Activated CD4-positive, alpha-beta T cell treated with anti-CD3 and anti-CD28 coated beads, Interleukin-2, amount 10 ng/mL, durations not matched to agents 7 days and 5 days (primary cell): ENCODE results near the gene NUB1. TPM values are rescaled to one million over a fixed set of nuclear protein-coding genes. Genes with fewer than 3 reads are reported as not detected.

ENCODE experiments used
- CTCF ChIA-PET: fragments of 350-600 bp; sonication (Branson Sonifier 250); formaldehyde crosslinking; loops from one replicate; lab custom pipeline; 2021; ENCODE audit warnings: antibody characterized with exemption; lab: Charles Lee
- POLR2A ChIA-PET: fragments of 350-600 bp; sonication (Branson Sonifier 250); formaldehyde crosslinking; loops from one replicate; lab custom pipeline; 2021; ENCODE audit warnings: antibody characterized with exemption; lab: Charles Lee
- DNase-seq: peaks from one replicate; pipeline ENCODE4 v3.0.0-alpha.2; 2020
- H3K27ac Mint-ChIP-seq: one replicate; pipeline ENCODE4 v1.8.0; 2021; ENCODE audit warnings: mild to moderate bottlenecking, moderate library complexity, mixed read lengths
- H3K27me3 Mint-ChIP-seq: one replicate; pipeline ENCODE4 v1.8.0; 2021; ENCODE audit warnings: mixed read lengths
- H3K36me3 Mint-ChIP-seq: one replicate; pipeline ENCODE4 v1.8.0; 2021; ENCODE audit warnings: low read depth, mixed read lengths
- H3K4me1 Mint-ChIP-seq: one replicate; pipeline ENCODE4 v1.8.0; 2021; ENCODE audit warnings: mixed read lengths
- H3K4me3 Mint-ChIP-seq: one replicate; pipeline ENCODE4 v1.8.0; 2021; ENCODE audit warnings: mild to moderate bottlenecking, moderate library complexity, mixed read lengths
- H3K9me3 Mint-ChIP-seq: one replicate; pipeline ENCODE4 v1.8.0; 2021; ENCODE audit warnings: mixed read lengths
- total RNA-seq, 2 experiments: library from RNA; stranded (reverse); gene quantifications; one replicate each; pipeline ENCODE4 v1.2.3, GENCODE V29; 2021

The NUB1 gene
- total RNA-seq, 2 experiments from 2014 or later: 69.7 to 85.5 TPM

GRCh38 chr7:151389768-151390597 is 48.4 kb downstream of the NUB1 start:
- no peak for DNase-seq
- CTCF ChIA-PET: interaction anchor here (0.7 to 1.1 kb wide), 2 partner anchors 12 to 26 kb away, joined by 3 to 4 read pairs; no protein-coding TSS in a partner anchor
- Mint-ChIP-seq H3K36me3 (no peaks in the 10 kb centered on the region), H3K4me1 (no peaks in the 10 kb centered on the region), H3K27ac (no peak overlapping the region), H3K9me3 (no peaks in the 10 kb centered on the region), H3K4me3 (no peak overlapping the region), H3K27me3 (peaks cover under 1% of the 10 kb centered on the region)
- POLR2A ChIA-PET: no interaction called here

GRCh38 chr7:151390598-151391357 is 49.2 kb downstream of the NUB1 start:
- no peak for DNase-seq
- H3K9me3 Mint-ChIP-seq: no peaks in the 10 kb centered on the region
- H3K36me3 Mint-ChIP-seq: no peaks in the 10 kb centered on the region
- no peak overlapping the region for H3K27ac Mint-ChIP-seq
- ChIA-PET CTCF (interaction anchor here (0.7 kb wide), 1 partner anchor 12 kb away, joined by 3 read pairs; no protein-coding TSS in a partner anchor), POLR2A (no interaction called here)
- H3K4me1 Mint-ChIP-seq: no peaks in the 10 kb centered on the region
- no peak overlapping the region for H3K4me3 Mint-ChIP-seq
- H3K27me3 Mint-ChIP-seq: no peaks in the 10 kb centered on the region

GRCh38 chr7:151391358-151391730 is 49.7 kb downstream of the NUB1 start:
- Mint-ChIP-seq H3K36me3 (no peaks in the 10 kb centered on the region), H3K27me3 (no peaks in the 10 kb centered on the region), H3K4me1 (no peaks in the 10 kb centered on the region), H3K9me3 (no peaks in the 10 kb centered on the region), H3K4me3 (no peak overlapping the region), H3K27ac (no peak overlapping the region)
- CTCF ChIA-PET: no interaction called here
- POLR2A ChIA-PET: no interaction called here
- no peak for DNase-seq

GRCh38 chr7:151392002-151392401 is 50.4 kb downstream of the NUB1 start:
- Mint-ChIP-seq H3K36me3 (no peaks in the 10 kb centered on the region), H3K4me1 (no peaks in the 10 kb centered on the region), H3K27ac (no peak overlapping the region), H3K27me3 (no peaks in the 10 kb centered on the region), H3K4me3 (no peak overlapping the region), H3K9me3 (no peaks in the 10 kb centered on the region)
- ChIA-PET CTCF (no interaction called here), POLR2A (no interaction called here)
- DNase-seq: no peak

- ChIA-PET CTCF (no interaction called here), POLR2A (no interaction called here)
- no peak for DNase-seq
- H3K27me3 Mint-ChIP-seq: no peaks in the 10 kb centered on the region
- no peak overlapping the region for H3K4me3 Mint-ChIP-seq
- H3K9me3 Mint-ChIP-seq: peaks cover 4% of the 10 kb centered on the region
- no peaks in the 10 kb centered on the region for H3K4me1 Mint-ChIP-seq
- no peaks in the 10 kb centered on the region for H3K36me3 Mint-ChIP-seq
- H3K27ac Mint-ChIP-seq: no peak overlapping the region
These were observed 50.8 kb downstream of the NUB1 start for GRCh38 chr7:151392426-151392825.

- peaks cover 9% of the 10 kb centered on the region for H3K9me3 Mint-ChIP-seq
- no peaks in the 10 kb centered on the region for H3K36me3 Mint-ChIP-seq
- peaks cover 2% of the 10 kb centered on the region for H3K4me1 Mint-ChIP-seq
- no peak overlapping the region for H3K4me3 Mint-ChIP-seq
- no peak overlapping the region for H3K27ac Mint-ChIP-seq
- no peak for DNase-seq
- ChIA-PET POLR2A (no interaction called here), CTCF (no interaction called here)
- no peaks in the 10 kb centered on the region for H3K27me3 Mint-ChIP-seq
These were observed 51.7 kb downstream of the NUB1 start for GRCh38 chr7:151393031-151393977.

GRCh38 chr7:151394076-151395035 is 52.7 kb downstream of the NUB1 start:
- H3K27me3 Mint-ChIP-seq: no peaks in the 10 kb centered on the region
- POLR2A ChIA-PET: no interaction called here
- CTCF ChIA-PET: no interaction called here

GRCh38 chr7:151395036-151395367 is 53.4 kb downstream of the NUB1 start:
- POLR2A ChIA-PET: no interaction called here

More at GRCh38 chr7:151394076-151395035, 52.7 kb downstream of the NUB1 start:
- no peak for DNase-seq
- H3K4me1 Mint-ChIP-seq: peaks cover 2% of the 10 kb centered on the region
- H3K9me3 Mint-ChIP-seq: peaks cover 10% of the 10 kb centered on the region
- no peak overlapping the region for H3K4me3 Mint-ChIP-seq
- H3K27ac Mint-ChIP-seq: no peak overlapping the region
- H3K36me3 Mint-ChIP-seq: no peaks in the 10 kb centered on the region

GRCh38 chr7:151396328-151396970 is 54.8 kb downstream of the NUB1 start:
- no peak overlapping the region for H3K27ac Mint-ChIP-seq
- no peaks in the 10 kb centered on the region for H3K36me3 Mint-ChIP-seq
- H3K4me3 Mint-ChIP-seq: no peak overlapping the region
- no peak for DNase-seq
- peaks cover 10% of the 10 kb centered on the region for H3K9me3 Mint-ChIP-seq
- H3K27me3 Mint-ChIP-seq: no peaks in the 10 kb centered on the region
- CTCF ChIA-PET: no interaction called here
- POLR2A ChIA-PET: no interaction called here
- H3K4me1 Mint-ChIP-seq: peaks cover 2% of the 10 kb centered on the region

More at GRCh38 chr7:151395036-151395367, 53.4 kb downstream of the NUB1 start:
- Mint-ChIP-seq H3K9me3 (peaks cover 10% of the 10 kb centered on the region), H3K27me3 (no peaks in the 10 kb centered on the region), H3K27ac (no peak overlapping the region), H3K4me1 (peaks cover 2% of the 10 kb centered on the region), H3K36me3 (no peaks in the 10 kb centered on the region), H3K4me3 (no peak overlapping the region)
- DNase-seq: no peak
- CTCF ChIA-PET: no interaction called here

GRCh38 chr7:151397026-151397425 is 55.4 kb downstream of the NUB1 start:
- no peak for DNase-seq
- Mint-ChIP-seq H3K27me3 (no peaks in the 10 kb centered on the region), H3K4me3 (no peak overlapping the region), H3K4me1 (peaks cover 2% of the 10 kb centered on the region), H3K36me3 (no peaks in the 10 kb centered on the region), H3K27ac (no peak overlapping the region), H3K9me3 (peaks cover 10% of the 10 kb centered on the region)
- POLR2A ChIA-PET: no interaction called here
- CTCF ChIA-PET: no interaction called here

GRCh38 chr7:151398446-151399304 is 57.1 kb downstream of the NUB1 start:
- Mint-ChIP-seq H3K27ac (no peak overlapping the region), H3K4me1 (peaks cover 6% of the 10 kb centered on the region), H3K27me3 (no peaks in the 10 kb centered on the region), H3K9me3 (peaks cover 10% of the 10 kb centered on the region), H3K4me3 (no peak overlapping the region), H3K36me3 (no peaks in the 10 kb centered on the region)
- DNase-seq: no peak
- CTCF ChIA-PET: interaction anchor here (1.1 kb wide), 1 partner anchor 157 kb away, joined by 4 read pairs; no protein-coding TSS in a partner anchor
- POLR2A ChIA-PET: no interaction called here
